CD14-positive monocyte (primary cell): Measurements from ENCODE around the gene DDX51. TPM values are rescaled to one million over a fixed set of nuclear protein-coding genes. Genes with fewer than 3 reads are reported as not detected.

Experiments used
- DNase-seq, 3 donors: peaks; one replicate each; pipeline ENCODE4 v3.0.0-alpha.2; 2011 to 2022
- H2AFZ ChIP-seq: 2 replicates; pipeline ENCODE4 v1.6.0; 2012; ENCODE audit warnings: mild to moderate bottlenecking, low read depth, low read length, inconsistent platforms; ENCODE audit not compliant: insufficient read depth, poor library complexity, severe bottlenecking
- H3K27ac ChIP-seq, 2 donors: 1 replicate in 1 of 2; 2 replicates in 1 of 2; pipeline ENCODE4 v1.5.1; 2012 to 2013; ENCODE audit warnings: low read length in 2 of 2, control low read depth in 1 of 2, inconsistent platforms in 1 of 2, low read depth in 1 of 2, mild to moderate bottlenecking in 1 of 2
- H3K27me3 ChIP-seq, 2 donors: one replicate each; pipeline versions ENCODE4 v1.6.0 to v1.6.1; 2011 to 2013; ENCODE audit warnings: low read length in 2 of 2; ENCODE audit not compliant: control insufficient read depth in 2 of 2, insufficient read depth in 2 of 2
- H3K36me3 ChIP-seq, 2 donors: replicated peaks in 1 of 2; 1 replicate in 1 of 2; 2 replicates in 1 of 2; pipeline versions ENCODE4 v1.5.1 to v1.6.1; 2012 to 2013; ENCODE audit warnings: low read length in 2 of 2, control low read depth in 1 of 2, inconsistent platforms in 1 of 2, mild to moderate bottlenecking in 1 of 2; ENCODE audit not compliant: insufficient read depth in 2 of 2, control insufficient read depth in 1 of 2
- H3K4me1 ChIP-seq, 2 donors: 1 replicate in 1 of 2; 2 replicates in 1 of 2; pipeline versions ENCODE4 v1.5.1 to v1.6.1; 2012 to 2013; ENCODE audit warnings: low read length in 2 of 2, control low read depth in 1 of 2, inconsistent platforms in 1 of 2, mild to moderate bottlenecking in 1 of 2, moderate library complexity in 1 of 2; ENCODE audit not compliant: insufficient read depth in 2 of 2, control insufficient read depth in 1 of 2
- H3K4me2 ChIP-seq: replicated peaks from 2 replicates; pipeline ENCODE3; 2012; ENCODE audit warnings: low read length, moderate library complexity, mild to moderate bottlenecking; ENCODE audit not compliant: poor library complexity, severe bottlenecking; ENCODE audit errors: extremely low read depth
- H3K4me3 ChIP-seq, 3 experiments: fragments of 200-600 bp in 1 of 3; sonication (generic) in 1 of 3; replicated peaks in 1 of 3; 1 replicate in 2 of 3; 2 replicates in 1 of 3; pipeline ENCODE4 v1.5.1; 2011 to 2013; ENCODE audit warnings: low read length in 3 of 3, mild to moderate bottlenecking in 3 of 3, control low read depth in 2 of 3, low read depth in 2 of 3, inconsistent platforms in 1 of 3, moderate library complexity in 1 of 3
- H3K79me2 ChIP-seq: 2 replicates; pipeline ENCODE4 v1.6.0; 2012; ENCODE audit warnings: mild to moderate bottlenecking, control low read depth, inconsistent platforms, low read length, moderate library complexity; ENCODE audit not compliant: insufficient read depth
- H3K9ac ChIP-seq: 2 replicates; pipeline ENCODE4 v1.6.0; 2017; ENCODE audit warnings: low read length, mild to moderate bottlenecking; ENCODE audit not compliant: insufficient read depth, poor library complexity, severe bottlenecking
- H3K9me3 ChIP-seq, 2 donors: replicated peaks in 1 of 2; 1 replicate in 1 of 2; 2 replicates in 1 of 2; pipeline versions ENCODE4 v1.5.1 to v1.6.1; 2012 to 2013; ENCODE audit warnings: low read length in 2 of 2, control low read depth in 1 of 2; ENCODE audit not compliant: control insufficient read depth in 1 of 2, insufficient read depth in 1 of 2
- H4K20me1 ChIP-seq: 2 replicates; pipeline ENCODE4 v1.6.0; 2012; ENCODE audit warnings: mild to moderate bottlenecking, low read length, control low read depth, moderate library complexity; ENCODE audit not compliant: insufficient read depth
- H3K27ac Mint-ChIP-seq, 7 donors: one replicate each; pipeline ENCODE4 v1.8.0; 2020; ENCODE audit warnings: mild to moderate bottlenecking in 7 of 7, mixed read lengths in 7 of 7, moderate library complexity in 6 of 7, inconsistent platforms in 2 of 7
- H3K27me3 Mint-ChIP-seq, 3 donors: one replicate each; pipeline ENCODE4 v1.8.0; 2021 to 2022; ENCODE audit warnings: low read depth in 3 of 3, mild to moderate bottlenecking in 3 of 3, mixed read lengths in 3 of 3, moderate library complexity in 3 of 3, inconsistent platforms in 1 of 3
- H3K36me3 Mint-ChIP-seq, 2 donors: one replicate each; pipeline ENCODE4 v1.8.0; 2020; ENCODE audit warnings: mixed read lengths in 2 of 2, inconsistent platforms in 1 of 2, mild to moderate bottlenecking in 1 of 2
- H3K4me1 Mint-ChIP-seq: one replicate; pipeline ENCODE4 v1.8.0; 2020; ENCODE audit warnings: mild to moderate bottlenecking, mixed read lengths
- H3K4me3 Mint-ChIP-seq, 2 donors: one replicate each; pipeline ENCODE4 v1.8.0; 2020; ENCODE audit warnings: mild to moderate bottlenecking in 2 of 2, mixed read lengths in 2 of 2, moderate library complexity in 1 of 2
- H3K9me3 Mint-ChIP-seq, 7 donors: one replicate each; pipeline ENCODE4 v1.8.0; 2020 to 2022; ENCODE audit warnings: mixed read lengths in 7 of 7, mild to moderate bottlenecking in 6 of 7, moderate library complexity in 6 of 7, inconsistent platforms in 2 of 7
- WGBS: methylation state at CpG from one replicate; pipeline ENCODE4 v1.1.5; 2013; ENCODE audit warnings: missing lambda C conversion rate; ENCODE audit not compliant: insufficient coverage; 5-methylcytosine and 5-hydroxymethylcytosine counted together
- intact Hi-C, 2 donors: fragments of 100-400 bp; cut with micrococcal nuclease; formaldehyde crosslinking; loops; one replicate each; pipeline versions ENCODE4 v1.15.0 to v1.15.1; 2023
- polyA plus RNA-seq, 3 donors: library from polyadenylated mRNA; depleted of rRNA in 1 of 3; unstranded in 2 of 3; stranded (reverse) in 1 of 3; fragments of 300-500 nt in 2 of 3; fragments of >200 nt in 1 of 3; fragmentation: Illumina TruSeq in 2 of 3; gene quantifications; 1 replicate in 2 of 3; 2 replicates in 1 of 3; pipeline ENCODE4 v1.2.3, GENCODE V29; 2012 to 2021
- TF ChIP-seq, protein P1 (sequence below): fragments of 200-600 bp; IDR thresholded peaks from one replicate; pipeline ENCODE4 v1.8.0; 2022; ENCODE audit warnings: antibody characterized with exemption, mild to moderate bottlenecking

Gene DDX51
- polyA plus RNA-seq, 3 donors = 1.7 to 24.9 (median 2.7) TPM

DNA sequence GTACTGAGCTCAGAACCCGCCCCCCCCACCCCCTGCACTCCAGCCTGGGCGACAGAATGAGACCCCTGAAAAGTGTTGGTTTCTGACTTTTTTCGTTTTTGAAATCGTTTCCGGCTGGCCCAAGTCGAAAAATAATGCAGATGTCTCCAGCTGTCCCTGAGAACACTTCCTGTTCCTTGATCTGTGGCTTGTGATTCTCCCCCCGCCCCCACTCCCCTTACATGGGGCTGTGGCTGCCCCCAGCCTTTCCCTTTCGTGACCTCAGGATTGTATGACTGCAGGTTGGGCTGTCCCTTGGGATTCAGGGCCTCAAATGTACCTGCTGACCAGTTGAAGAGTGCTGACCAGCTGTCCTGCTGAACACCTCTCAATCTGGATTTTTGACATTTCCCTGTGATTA lies 34.2 kb upstream of the DDX51 start:
- TF ChIP-seq, protein P1, sequence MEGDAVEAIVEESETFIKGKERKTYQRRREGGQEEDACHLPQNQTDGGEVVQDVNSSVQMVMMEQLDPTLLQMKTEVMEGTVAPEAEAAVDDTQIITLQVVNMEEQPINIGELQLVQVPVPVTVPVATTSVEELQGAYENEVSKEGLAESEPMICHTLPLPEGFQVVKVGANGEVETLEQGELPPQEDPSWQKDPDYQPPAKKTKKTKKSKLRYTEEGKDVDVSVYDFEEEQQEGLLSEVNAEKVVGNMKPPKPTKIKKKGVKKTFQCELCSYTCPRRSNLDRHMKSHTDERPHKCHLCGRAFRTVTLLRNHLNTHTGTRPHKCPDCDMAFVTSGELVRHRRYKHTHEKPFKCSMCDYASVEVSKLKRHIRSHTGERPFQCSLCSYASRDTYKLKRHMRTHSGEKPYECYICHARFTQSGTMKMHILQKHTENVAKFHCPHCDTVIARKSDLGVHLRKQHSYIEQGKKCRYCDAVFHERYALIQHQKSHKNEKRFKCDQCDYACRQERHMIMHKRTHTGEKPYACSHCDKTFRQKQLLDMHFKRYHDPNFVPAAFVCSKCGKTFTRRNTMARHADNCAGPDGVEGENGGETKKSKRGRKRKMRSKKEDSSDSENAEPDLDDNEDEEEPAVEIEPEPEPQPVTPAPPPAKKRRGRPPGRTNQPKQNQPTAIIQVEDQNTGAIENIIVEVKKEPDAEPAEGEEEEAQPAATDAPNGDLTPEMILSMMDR = no peak
- DNase-seq = peak in 1 of 3 donors; percentile 21
- peaks cover 11% of the 10 kb centered on the region for H3K4me1 Mint-ChIP-seq
- peak overlapping the region; percentile 24 for H3K4me2 ChIP-seq
- H3K27me3 ChIP-seq = peaks cover 0 to 5% of the 10 kb centered on the region in 2 donors
- peak overlapping the region in 1 of 3 experiments; percentile 7 for H3K4me3 ChIP-seq
- no peaks in the 10 kb centered on the region for H4K20me1 ChIP-seq
- no peaks in the 10 kb centered on the region for H3K36me3 Mint-ChIP-seq
- peaks cover 11 to 23% (median 16%) of the 10 kb centered on the region in 3 donors for H3K27me3 Mint-ChIP-seq
- peak overlapping the region; percentile 57 for H2AFZ ChIP-seq
- H3K36me3 ChIP-seq = no peaks in the 10 kb centered on the region
- no peak overlapping the region for H3K9ac ChIP-seq
- no peaks in the 10 kb centered on the region for H3K9me3 ChIP-seq
- H3K9me3 Mint-ChIP-seq = peaks cover 0 to 5% (median 2%) of the 10 kb centered on the region in 7 donors
- peak overlapping the region; percentile 8 to 80 for H3K4me3 Mint-ChIP-seq
- 8% methylated on average over 5 of the region's 8 CpGs for WGBS
- intact Hi-C loops = no loop called here
- peaks cover 7 to 11% of the 10 kb centered on the region in 2 donors for H3K4me1 ChIP-seq
- H3K79me2 ChIP-seq = no peaks in the 10 kb centered on the region
- H3K27ac ChIP-seq = no peak overlapping the region
- H3K27ac Mint-ChIP-seq = peak overlapping the region in 2 of 7 donors; percentile 66 to 81

DNA sequence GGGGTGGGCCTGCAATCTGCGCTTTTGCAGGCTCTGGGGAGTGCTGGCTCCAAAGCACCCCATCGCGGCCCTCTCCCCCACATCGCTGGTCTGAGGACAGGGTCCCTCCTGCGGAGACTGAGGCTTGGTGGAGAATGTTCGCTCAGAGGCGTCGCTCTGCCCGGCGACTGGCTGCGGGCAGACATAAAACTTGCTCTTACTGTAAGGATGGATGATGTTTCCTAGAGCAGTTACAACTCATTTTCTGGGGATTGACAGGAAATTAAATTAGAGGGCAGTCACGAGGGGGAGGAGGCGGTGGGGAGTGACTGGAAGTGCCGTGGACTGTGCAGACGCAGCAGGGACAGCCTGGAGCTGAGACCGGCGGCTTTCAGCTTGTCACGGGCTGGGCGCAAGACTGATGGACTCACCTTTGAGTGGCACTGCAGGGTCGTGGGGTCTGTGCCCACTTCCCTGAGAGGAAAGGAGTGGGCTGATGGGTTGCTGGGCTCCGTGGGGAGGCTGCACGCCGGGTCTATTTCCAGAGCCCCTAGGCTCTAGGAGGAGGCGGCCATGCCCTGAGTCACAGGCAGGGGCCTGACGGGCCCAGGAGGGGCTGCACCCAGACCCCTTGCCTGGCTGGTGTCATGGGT lies 32.9 kb upstream of the DDX51 start:
- Histone ChIP-seq H3K36me3 (no peaks in the 10 kb centered on the region), H3K9me3 (no peaks in the 10 kb centered on the region), H4K20me1 (no peaks in the 10 kb centered on the region), H3K27ac (no peak overlapping the region), H3K27me3 (peaks cover 0 to 5% of the 10 kb centered on the region in 2 donors), H3K4me2 (no peak overlapping the region), H2AFZ (no peak overlapping the region), H3K9ac (no peak overlapping the region), H3K4me3 (no peak overlapping the region), H3K4me1 (peaks cover 7 to 11% of the 10 kb centered on the region in 2 donors), H3K79me2 (no peaks in the 10 kb centered on the region)
- Mint-ChIP-seq H3K36me3 (no peaks in the 10 kb centered on the region), H3K4me1 (peaks cover 11% of the 10 kb centered on the region), H3K27me3 (peaks cover 13 to 26% (median 19%) of the 10 kb centered on the region in 3 donors), H3K4me3 (no peak overlapping the region), H3K9me3 (peaks cover 0 to 3% (median 1%) of the 10 kb centered on the region in 7 donors), H3K27ac (no peak overlapping the region)
- intact Hi-C loops = no loop called here
- 79% methylated on average over 18 of the region's 25 CpGs for WGBS
- no peak for DNase-seq
- TF ChIP-seq, protein P1 = no peak
